DND-41 (cell line): ENCODE results near the gene NETO2.
"Not testable (repeated sequence)": the region's sequence is repeated elsewhere in the genome, so short reads cannot be mapped to it uniquely, and the experiment has no call there.

Source experiments
- CTCF ChIP-seq: IDR thresholded peaks from 2 replicates; pipeline ENCODE4 v1.5.1; 2012; ENCODE audit warnings: borderline replicate concordance, low read length, moderate library complexity, mild to moderate bottlenecking; ENCODE audit not compliant: poor library complexity, severe bottlenecking; ENCODE audit errors: extremely low read depth
- EZH2 ChIP-seq: IDR thresholded peaks from 3 replicates; pipeline ENCODE4 v1.6.1; 2012; ENCODE audit warnings: borderline replicate concordance, low read depth, mild to moderate bottlenecking, moderate library complexity, low read length, inconsistent platforms; ENCODE audit not compliant: severe bottlenecking

- TF ChIP-seq CTCF, EZH2: not testable (repeated sequence)
Measured at GRCh38 chr16:47097154-47097553, 46.6 kb downstream of the NETO2 start.
